ENCODE results near the gene YARS1. TPM values are rescaled to one million over a fixed set of nuclear protein-coding genes. Genes with fewer than 3 reads are reported as not detected.

Gene YARS1
- total RNA-seq, 1 experiment from 2014 or later: 194 TPM

DNA sequence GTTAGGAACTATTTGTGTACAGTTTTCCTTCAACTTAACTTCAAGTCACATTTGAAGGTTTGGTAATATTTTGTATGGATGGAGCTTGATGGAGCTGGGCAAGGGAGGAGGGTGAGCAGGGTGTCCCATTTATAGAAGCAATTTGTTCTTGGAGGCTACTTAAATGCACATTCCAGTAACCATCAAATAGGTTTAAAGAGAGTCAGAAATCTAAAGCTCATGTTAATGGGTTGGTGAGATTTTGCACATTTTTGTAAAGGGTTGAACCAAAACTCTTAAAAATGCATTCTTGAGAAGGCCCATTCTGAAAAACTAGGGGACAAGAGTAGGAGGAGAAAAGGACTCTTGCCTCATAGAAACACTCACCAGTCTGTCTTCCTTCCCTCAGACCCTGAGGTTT lies 43.4 kb upstream of the YARS1 start:
- H2BK15ac ChIP-seq (ENCODE audit: low read depth, low read length): no peak overlapping the region
- H4K20me1 ChIP-seq (ENCODE audit: control insufficient read depth, insufficient read depth, insufficient read length): no peaks in the 10 kb centered on the region
- H2AK5ac ChIP-seq (ENCODE audit: insufficient read length, low read length): no peak overlapping the region
- no peaks in the 10 kb centered on the region for H3K79me2 ChIP-seq (ENCODE audit: insufficient read depth, low read length)
- no peak for TF ChIP-seq CTCF (conservative IDR thresholded peaks at IDR 0.05)
- H2BK120ac ChIP-seq (ENCODE audit: low read depth, low read length, poor library complexity, severe bottlenecking): no peak overlapping the region
- no peak overlapping the region for H2BK20ac ChIP-seq (ENCODE audit: low read depth, low read length, poor library complexity, severe bottlenecking)
- H3K4me1 ChIP-seq (ENCODE audit: insufficient read depth, low read length): no peaks in the 10 kb centered on the region
- Mint-ChIP-seq H3K9me3 (no peaks in the 10 kb centered on the region), H3K4me3 (no peak overlapping the region), H3K27ac (no peak overlapping the region; a peak in 1 of 7 replicates), H3K36me3 (ENCODE audit: insufficient read depth in 1 of 3, low read depth in 3 of 3) (peaks cover 13 to 36% (median 36%) of the 10 kb centered on the region in 3 experiments), H3K27me3 (ENCODE audit: low read depth) (no peaks in the 10 kb centered on the region), H3K4me1 (no peaks in the 10 kb centered on the region)
- H3T11ph ChIP-seq (ENCODE audit: low read length): no peak overlapping the region
- H3K56ac ChIP-seq (ENCODE audit: insufficient read length, low read depth, low read length): no peak overlapping the region
- H4K8ac ChIP-seq (replicated peaks; ENCODE audit: insufficient read length, low read depth, low read length): no peak overlapping the region
- no peak overlapping the region for H3K27ac ChIP-seq (ENCODE audit: insufficient read length, low read depth, low read length)
- no peak overlapping the region for H3K4me2 ChIP-seq (ENCODE audit: insufficient read depth, insufficient read length, low read length)
- H2BK5ac ChIP-seq (ENCODE audit: insufficient read length, low read length): no peak overlapping the region
- no peak overlapping the region for H2BK12ac ChIP-seq (ENCODE audit: insufficient read length, low read depth, low read length)
- no peaks in the 10 kb centered on the region for H3K27me3 ChIP-seq (ENCODE audit: insufficient read depth, low read length)
- no peak overlapping the region for H3K14ac ChIP-seq (ENCODE audit: insufficient read depth, low read length)
- H3K23me2 ChIP-seq (ENCODE audit: insufficient read length, low read depth, low read length, poor library complexity, severe bottlenecking): no peaks in the 10 kb centered on the region
- H4K5ac ChIP-seq (ENCODE audit: insufficient read length, low read depth, low read length): no peak overlapping the region
- no peak overlapping the region for H3K18ac ChIP-seq (ENCODE audit: insufficient read length, low read depth, low read length)
- H3K79me1 ChIP-seq (ENCODE audit: insufficient read depth, low read depth, low read length, poor library complexity, severe bottlenecking): no peaks in the 10 kb centered on the region
- H3K9me3 ChIP-seq (ENCODE audit: control insufficient read depth, low read depth, low read length): no peaks in the 10 kb centered on the region
- no peak overlapping the region for H3K4ac ChIP-seq (ENCODE audit: low read depth, low read length)
- no peak overlapping the region for H2AFZ ChIP-seq (ENCODE audit: low read length)
- no peak overlapping the region for H4K91ac ChIP-seq (ENCODE audit: insufficient read length, low read depth, low read length)
- no peak overlapping the region for H3K9ac ChIP-seq (ENCODE audit: extremely low read depth, insufficient read length, low read length)
- H3K23ac ChIP-seq (ENCODE audit: insufficient read length, low read depth, low read length): no peak overlapping the region
- no peak for DNase-seq
